ENCODE results near the gene ST6GAL1.
"Not testable (repeated sequence)": the region's sequence is repeated elsewhere in the genome, so short reads cannot be mapped to it uniquely, and the experiment has no call there.

The ST6GAL1 gene

DNA sequence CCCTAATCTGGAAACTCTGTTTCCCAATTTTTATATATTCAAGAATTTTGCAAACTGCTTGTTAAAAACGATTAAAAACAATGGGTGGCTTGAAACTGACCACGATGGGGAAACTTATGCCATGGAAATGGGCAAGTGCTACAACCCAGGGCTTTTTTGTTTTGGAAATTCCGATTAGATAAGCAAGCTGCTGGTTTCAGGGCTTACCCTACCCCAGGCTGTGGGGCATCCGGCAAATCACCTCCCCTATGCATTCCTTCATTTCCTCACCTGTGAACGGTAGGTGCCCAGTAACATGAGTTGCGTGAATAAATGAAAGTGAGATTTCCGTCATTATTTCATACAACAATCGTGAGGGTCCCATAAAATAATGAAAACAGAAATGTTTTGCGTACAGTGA is 34.3 kb downstream of the ST6GAL1 start:
- TF ChIP-seq, protein P1, sequence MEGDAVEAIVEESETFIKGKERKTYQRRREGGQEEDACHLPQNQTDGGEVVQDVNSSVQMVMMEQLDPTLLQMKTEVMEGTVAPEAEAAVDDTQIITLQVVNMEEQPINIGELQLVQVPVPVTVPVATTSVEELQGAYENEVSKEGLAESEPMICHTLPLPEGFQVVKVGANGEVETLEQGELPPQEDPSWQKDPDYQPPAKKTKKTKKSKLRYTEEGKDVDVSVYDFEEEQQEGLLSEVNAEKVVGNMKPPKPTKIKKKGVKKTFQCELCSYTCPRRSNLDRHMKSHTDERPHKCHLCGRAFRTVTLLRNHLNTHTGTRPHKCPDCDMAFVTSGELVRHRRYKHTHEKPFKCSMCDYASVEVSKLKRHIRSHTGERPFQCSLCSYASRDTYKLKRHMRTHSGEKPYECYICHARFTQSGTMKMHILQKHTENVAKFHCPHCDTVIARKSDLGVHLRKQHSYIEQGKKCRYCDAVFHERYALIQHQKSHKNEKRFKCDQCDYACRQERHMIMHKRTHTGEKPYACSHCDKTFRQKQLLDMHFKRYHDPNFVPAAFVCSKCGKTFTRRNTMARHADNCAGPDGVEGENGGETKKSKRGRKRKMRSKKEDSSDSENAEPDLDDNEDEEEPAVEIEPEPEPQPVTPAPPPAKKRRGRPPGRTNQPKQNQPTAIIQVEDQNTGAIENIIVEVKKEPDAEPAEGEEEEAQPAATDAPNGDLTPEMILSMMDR (IDR thresholded peaks at IDR 0.05; ENCODE audit: low read depth, low read length, missing control alignments): no peak
- DNase-seq (ENCODE audit: low read depth): no peak
- peak overlapping the region; percentile 3; the same call in 1 of the 2 replicates for H3K4me3 ChIP-seq (ENCODE audit: low read depth, low read length)

DNA sequence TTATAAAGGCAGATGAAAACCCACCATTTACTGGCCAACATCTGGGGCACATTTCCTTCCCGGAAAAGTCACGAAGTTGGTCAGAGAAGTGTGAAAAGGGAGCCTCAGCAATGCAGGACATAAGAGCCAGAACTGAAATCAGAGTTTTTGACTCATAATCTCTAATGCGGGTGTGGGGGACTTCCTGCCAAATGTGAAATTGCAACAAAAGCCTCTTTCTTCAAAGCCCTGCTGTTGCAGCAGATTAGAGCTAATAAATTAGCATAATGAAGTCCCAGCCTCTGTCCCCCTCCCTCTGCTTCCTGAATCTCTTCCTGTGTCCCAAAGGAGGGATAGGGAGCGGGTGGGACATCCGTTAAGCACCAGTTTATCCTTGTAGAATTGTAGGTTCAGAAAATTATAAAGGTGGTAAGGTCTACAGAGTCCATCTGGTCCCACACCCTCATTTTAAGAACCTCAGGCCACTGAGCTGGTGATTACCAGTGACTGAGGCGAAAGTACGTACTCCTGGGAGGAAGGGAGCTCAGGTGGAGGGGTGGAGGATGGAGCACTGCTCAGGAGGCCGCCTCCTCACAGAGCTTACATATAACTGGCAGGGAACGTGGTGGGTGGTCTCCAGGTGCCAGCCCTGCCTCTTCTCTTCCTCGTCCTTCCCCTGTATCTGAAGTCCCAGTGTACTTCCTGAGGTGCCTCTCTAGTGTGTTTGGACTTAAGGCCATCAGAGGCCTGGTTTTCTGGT is 35.0 kb downstream of the ST6GAL1 start:
- peak; percentile 69 for DNase-seq (ENCODE audit: low read depth)
- TF ChIP-seq, protein P1 (IDR thresholded peaks at IDR 0.05; ENCODE audit: low read depth, low read length, missing control alignments): no peak
- no peak overlapping the region; the same call in 1 of the 2 replicates for H3K4me3 ChIP-seq (ENCODE audit: low read depth, low read length)

- H3K4me3 ChIP-seq (ENCODE audit: low read depth, low read length): no peak overlapping the region
- TF ChIP-seq, protein P1 (IDR thresholded peaks at IDR 0.05; ENCODE audit: low read depth, low read length, missing control alignments): no peak
- DNase-seq (ENCODE audit: low read depth): no peak
Observed at GRCh38 chr3:186966406-186966805, 36.1 kb downstream of the ST6GAL1 start.

DNA sequence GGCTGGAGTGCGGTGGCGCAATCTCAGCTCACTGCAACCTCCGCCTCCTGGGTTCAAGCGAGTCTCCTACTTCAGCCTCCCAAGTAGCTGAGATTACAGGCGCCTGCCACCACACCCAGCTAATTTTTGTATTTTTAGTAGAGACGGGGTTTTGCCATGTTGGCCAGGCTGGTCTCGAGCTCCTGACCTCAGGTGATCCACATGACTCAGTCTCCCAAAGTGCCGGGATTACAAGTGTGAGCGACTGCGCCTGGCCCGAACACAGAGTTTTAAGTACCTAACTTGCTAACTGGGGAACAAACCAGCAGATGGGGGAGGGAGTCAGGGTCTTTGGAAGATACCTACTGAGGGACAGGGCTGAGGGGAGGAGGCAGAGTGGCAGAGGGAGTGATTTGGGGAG is 36.9 kb downstream of the ST6GAL1 start:
- H3K4me3 ChIP-seq (ENCODE audit: low read depth, low read length); DNase-seq (ENCODE audit: low read depth): not testable (repeated sequence)

- H3K4me3 ChIP-seq (ENCODE audit: low read depth, low read length): no peak overlapping the region
- DNase-seq (ENCODE audit: low read depth): no peak
- TF ChIP-seq, protein P1 (IDR thresholded peaks at IDR 0.05; ENCODE audit: low read depth, low read length, missing control alignments): no peak
Observed at GRCh38 chr3:186967686-186968085, 37.4 kb downstream of the ST6GAL1 start.

- DNase-seq (ENCODE audit: low read depth): no peak
- no peak overlapping the region for H3K4me3 ChIP-seq (ENCODE audit: low read depth, low read length)
- TF ChIP-seq, protein P1 (IDR thresholded peaks at IDR 0.05; ENCODE audit: low read depth, low read length, missing control alignments): no peak
Observed at GRCh38 chr3:186969607-186970006, 39.3 kb downstream of the ST6GAL1 start.

GRCh38 chr3:186971106-186971505 is 40.8 kb downstream of the ST6GAL1 start:
- not testable (repeated sequence) for DNase-seq (ENCODE audit: low read depth); H3K4me3 ChIP-seq (ENCODE audit: low read depth, low read length)

DNA sequence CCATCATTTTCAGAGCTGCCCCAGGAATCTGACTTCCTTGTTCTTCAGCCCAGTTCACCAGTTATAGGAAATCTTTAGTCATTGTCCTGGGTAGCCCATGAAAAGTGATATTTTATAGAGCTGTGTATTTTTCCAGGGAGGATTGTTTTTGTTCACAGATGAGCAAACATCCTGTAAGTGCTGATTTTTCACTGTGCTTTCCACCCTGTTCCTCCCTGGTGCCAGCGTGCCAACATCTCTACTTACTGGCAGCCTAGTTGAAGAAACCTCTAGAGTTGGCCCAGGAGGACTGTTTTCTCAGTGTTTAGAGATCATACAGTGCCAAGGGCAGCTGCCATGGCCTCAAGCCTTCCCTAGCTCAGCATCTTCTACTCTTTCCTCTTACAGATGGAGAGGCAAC is 41.3 kb downstream of the ST6GAL1 start:
- no peak for DNase-seq (ENCODE audit: low read depth)
- TF ChIP-seq, protein P1 (IDR thresholded peaks at IDR 0.05; ENCODE audit: low read depth, low read length, missing control alignments): no peak

More for the DNA sequence above, 41.3 kb downstream of the ST6GAL1 start:
- no peak overlapping the region for H3K4me3 ChIP-seq (ENCODE audit: low read depth, low read length)
